Measurements from ENCODE around the gene DPEP2. TPM values are rescaled to one million over a fixed set of nuclear protein-coding genes. Genes with fewer than 3 reads are reported as not detected.

DPEP2 gene
- total and polyA plus RNA-seq, 2 of the 13 experiments (the other 11 are each of a cell fraction or from before 2014, with no cell fraction given): 0.18 TPM; not detected in 1

DNA sequence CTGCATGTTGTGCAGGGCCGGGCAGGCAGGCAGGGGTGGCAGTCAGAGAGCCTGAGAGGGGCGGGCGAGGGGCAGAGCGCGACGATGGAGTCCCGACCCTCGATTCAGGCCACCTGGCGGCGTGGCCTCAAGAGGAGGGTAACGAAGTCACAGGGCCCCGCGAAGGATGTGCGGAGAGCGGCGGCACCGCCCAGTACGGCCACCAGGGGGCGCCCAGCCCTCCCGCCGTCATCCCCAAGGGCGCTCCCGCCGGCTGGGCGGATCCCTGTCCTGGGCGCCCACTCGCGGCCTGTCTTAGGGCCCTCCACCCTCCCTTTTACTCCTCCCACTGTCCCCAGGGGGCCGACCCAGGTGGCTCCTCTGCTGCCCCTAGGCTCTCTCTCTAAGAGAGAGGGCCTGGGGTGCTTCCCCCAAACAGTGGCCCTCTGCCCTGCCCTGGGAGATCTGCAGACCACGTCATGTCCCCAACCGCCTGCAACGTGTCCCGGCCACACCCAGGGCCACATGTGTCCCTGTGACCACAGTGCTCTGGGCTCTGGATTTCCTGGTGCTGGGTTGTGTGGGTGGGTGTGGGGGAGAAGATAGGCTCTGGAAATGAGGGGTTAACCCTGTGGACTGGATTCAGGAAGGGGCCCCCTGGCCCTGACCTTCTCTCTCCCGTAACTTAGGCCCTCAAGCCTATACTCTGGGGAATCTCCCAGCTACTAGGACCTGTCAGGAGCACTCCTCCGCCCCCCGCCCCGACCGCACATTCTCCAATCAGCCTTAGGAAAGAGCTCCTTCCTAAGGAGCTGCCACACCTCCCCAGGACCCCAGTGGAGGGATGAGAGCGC is 5.9 kb downstream of the DPEP2 start (continued):
- TF ChIP-seq MYPOP (CRISPR knock-in tag; IDR thresholded peaks at IDR 0.05): peak; percentile 18; the same call in 1 of the 2 replicates
- TF ChIP-seq XBP1 (CRISPR knock-in tag; IDR thresholded peaks at IDR 0.05): peak; percentile 57; the same call in 1 of the 2 replicates
- no peak for TF ChIP-seq ZNF296 (CRISPR knock-in tag; conservative IDR thresholded peaks at IDR 0.05)
- TF ChIP-seq ZNF891 (CRISPR knock-in tag; IDR thresholded peaks at IDR 0.05): no peak
- peak; percentile 94 for TF ChIP-seq WIZ (CRISPR knock-in tag; IDR thresholded peaks at IDR 0.05)
- TF ChIP-seq FOXM1 (CRISPR knock-in tag; IDR thresholded peaks at IDR 0.05): no peak
- TF ChIP-seq ISX (CRISPR knock-in tag; conservative IDR thresholded peaks at IDR 0.05): no peak
- TF ChIP-seq ZNF414 (CRISPR knock-in tag; IDR thresholded peaks at IDR 0.05): no peak; the same call in 1 of the 2 replicates
- peak; percentile 76; the same call in 1 of the 2 replicates for TF ChIP-seq KDM5B (CRISPR knock-in tag; IDR thresholded peaks at IDR 0.05; ENCODE audit: borderline replicate concordance)
- no peak for TF ChIP-seq HHEX (CRISPR knock-in tag; IDR thresholded peaks at IDR 0.05)
- TF ChIP-seq, protein P1, sequence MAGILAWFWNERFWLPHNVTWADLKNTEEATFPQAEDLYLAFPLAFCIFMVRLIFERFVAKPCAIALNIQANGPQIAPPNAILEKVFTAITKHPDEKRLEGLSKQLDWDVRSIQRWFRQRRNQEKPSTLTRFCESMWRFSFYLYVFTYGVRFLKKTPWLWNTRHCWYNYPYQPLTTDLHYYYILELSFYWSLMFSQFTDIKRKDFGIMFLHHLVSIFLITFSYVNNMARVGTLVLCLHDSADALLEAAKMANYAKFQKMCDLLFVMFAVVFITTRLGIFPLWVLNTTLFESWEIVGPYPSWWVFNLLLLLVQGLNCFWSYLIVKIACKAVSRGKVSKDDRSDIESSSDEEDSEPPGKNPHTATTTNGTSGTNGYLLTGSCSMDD (CRISPR knock-in tag; IDR thresholded peaks at IDR 0.05): no peak
- TF ChIP-seq JUNB (CRISPR knock-in tag; IDR thresholded peaks at IDR 0.05; ENCODE audit: borderline replicate concordance): no peak
- no peak for TF ChIP-seq SMAD9 (CRISPR knock-in tag; IDR thresholded peaks at IDR 0.05)
- TF ChIP-seq ZNF703 (CRISPR knock-in tag; IDR thresholded peaks at IDR 0.05; ENCODE audit: borderline replicate concordance): no peak
- peak; percentile 83 for TF ChIP-seq ZNF543 (CRISPR knock-in tag; IDR thresholded peaks at IDR 0.05)
- no peak for TF ChIP-seq MED13 (CRISPR knock-in tag; IDR thresholded peaks at IDR 0.05)
- peak; percentile 84; the same call in 1 of the 2 replicates for TF ChIP-seq GTF3A (CRISPR knock-in tag; conservative IDR thresholded peaks at IDR 0.05)
- TF ChIP-seq NFIB (CRISPR knock-in tag; IDR thresholded peaks at IDR 0.05; ENCODE audit: borderline replicate concordance): no peak
- TF ChIP-seq, protein P2, sequence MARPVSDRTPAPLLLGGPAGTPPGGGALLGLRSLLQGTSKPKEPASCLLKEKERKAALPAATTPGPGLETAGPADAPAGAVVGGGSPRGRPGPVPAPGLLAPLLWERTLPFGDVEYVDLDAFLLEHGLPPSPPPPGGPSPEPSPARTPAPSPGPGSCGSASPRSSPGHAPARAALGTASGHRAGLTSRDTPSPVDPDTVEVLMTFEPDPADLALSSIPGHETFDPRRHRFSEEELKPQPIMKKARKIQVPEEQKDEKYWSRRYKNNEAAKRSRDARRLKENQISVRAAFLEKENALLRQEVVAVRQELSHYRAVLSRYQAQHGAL (CRISPR knock-in tag; IDR thresholded peaks at IDR 0.05; ENCODE audit: not compliant biosample characterization): no peak
- no peak for TF ChIP-seq RFX3 (CRISPR knock-in tag; IDR thresholded peaks at IDR 0.05)
- TF ChIP-seq ZNF562 (CRISPR knock-in tag; IDR thresholded peaks at IDR 0.05; ENCODE audit: borderline replicate concordance): no peak
- no peak for TF ChIP-seq ZNF749 (CRISPR knock-in tag; IDR thresholded peaks at IDR 0.05; ENCODE audit: borderline replicate concordance)
- TF ChIP-seq NFIC (IDR thresholded peaks at IDR 0.05; ENCODE audit: low read length): no peak
- no peak; the same call in 1 of the 2 replicates for TF ChIP-seq SIN3A (IDR thresholded peaks at IDR 0.05; ENCODE audit: borderline replicate concordance, low read depth, low read length)

Measured in HepG2 (cell line).